IPS-11a (cell line): ENCODE measurements around the gene KIAA1958.
"Not testable (repeated sequence)": the region's sequence is repeated elsewhere in the genome, so short reads cannot be mapped to it uniquely, and the experiment has no call there.

Experiments used
- H3K4me3 ChIP-seq: one replicate; pipeline ENCODE4 v1.5.1; 2013; ENCODE audit warnings: low read depth, low read length, control low read depth

The KIAA1958 gene

GRCh38 chr9:112640311-112640710 lies 153.7 kb downstream of the KIAA1958 start:
- H3K4me3 ChIP-seq = no peak overlapping the region

GRCh38 chr9:112642126-112642525 lies 155.5 kb downstream of the KIAA1958 start:
- no peak overlapping the region for H3K4me3 ChIP-seq

DNA sequence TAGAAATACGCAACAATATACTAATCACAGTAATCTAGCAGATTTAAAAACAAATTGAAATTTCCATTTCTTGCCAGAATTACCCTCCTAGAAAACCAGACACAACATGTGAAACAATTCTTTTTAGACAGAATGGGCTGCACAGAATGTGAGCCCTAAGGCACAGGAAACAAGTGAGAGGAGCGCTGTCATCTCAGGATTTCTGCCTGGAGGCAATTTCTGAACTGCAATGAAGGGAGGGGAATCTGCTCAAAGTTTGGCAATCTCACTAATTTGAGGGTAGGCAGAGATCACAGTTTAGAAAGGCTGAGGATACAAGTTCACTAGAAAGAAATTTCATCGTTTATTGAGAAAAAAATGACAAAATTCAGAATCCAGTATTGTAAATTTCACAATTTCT lies 161.0 kb downstream of the KIAA1958 start:
- no peak overlapping the region for H3K4me3 ChIP-seq

- H3K4me3 ChIP-seq = no peak overlapping the region
Observed at GRCh38 chr9:112648624-112649023, 162.0 kb downstream of the KIAA1958 start.

DNA sequence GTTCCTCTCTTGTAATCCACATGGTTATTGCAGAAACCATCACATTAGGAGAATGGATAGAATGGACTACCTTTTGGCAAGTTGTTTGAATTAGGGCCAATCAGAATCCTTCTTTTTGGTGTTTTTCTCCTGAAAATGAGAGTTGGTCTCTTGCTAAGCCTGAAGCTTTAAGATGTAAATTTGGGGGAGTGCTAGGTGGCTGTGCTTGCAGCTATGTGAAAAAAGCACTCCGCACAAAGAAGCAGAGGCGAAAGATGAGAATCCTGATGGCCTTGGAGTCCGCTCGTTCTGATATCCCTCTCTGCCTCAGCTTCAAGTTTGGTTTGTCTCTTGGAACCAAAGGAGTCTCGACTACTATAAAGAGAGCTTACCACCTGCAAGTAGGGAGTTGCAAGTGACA lies 167.7 kb downstream of the KIAA1958 start:
- no peak overlapping the region for H3K4me3 ChIP-seq

DNA sequence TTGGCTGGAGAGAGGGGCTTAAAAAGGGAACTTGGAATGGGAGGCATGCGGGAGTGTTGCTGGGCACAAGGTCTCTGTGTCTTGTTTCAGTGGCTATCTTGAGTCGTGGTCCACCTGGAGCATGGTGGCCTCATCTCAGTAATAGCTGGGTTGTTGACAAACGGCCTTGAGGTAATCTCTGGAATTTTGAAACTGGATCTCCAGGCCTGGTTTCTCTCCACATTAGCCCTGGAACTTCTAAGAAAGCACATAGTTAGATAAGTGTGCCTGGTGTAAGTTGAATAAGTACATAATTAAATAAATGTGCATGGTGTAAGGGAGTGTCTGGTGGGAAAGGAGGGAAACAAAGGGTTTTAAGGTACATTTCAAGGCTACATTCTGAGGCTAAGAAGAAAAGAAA lies 169.0 kb downstream of the KIAA1958 start:
- H3K4me3 ChIP-seq = no peak overlapping the region

DNA sequence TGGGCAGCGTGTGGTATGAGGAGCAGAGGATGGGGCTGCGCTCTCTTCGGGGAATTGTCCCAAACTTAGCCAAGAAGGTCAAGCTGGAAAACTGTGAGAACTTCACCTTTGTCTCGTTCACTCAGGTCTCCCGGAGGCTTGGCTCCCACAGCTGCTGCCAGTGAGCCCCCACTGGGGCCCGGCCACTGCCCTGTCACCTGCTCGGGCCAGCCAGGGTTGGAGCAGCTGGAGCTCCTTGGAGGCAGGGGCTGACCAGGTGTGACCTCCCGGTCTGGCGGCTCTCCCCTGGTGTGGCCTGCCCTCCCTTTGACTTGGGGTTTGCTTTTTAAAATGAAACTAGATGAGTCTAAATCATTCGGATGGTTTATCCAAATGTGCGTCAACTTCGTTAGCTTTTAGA lies 173.3 kb downstream of the KIAA1958 start:
- H3K4me3 ChIP-seq = no peak overlapping the region

DNA sequence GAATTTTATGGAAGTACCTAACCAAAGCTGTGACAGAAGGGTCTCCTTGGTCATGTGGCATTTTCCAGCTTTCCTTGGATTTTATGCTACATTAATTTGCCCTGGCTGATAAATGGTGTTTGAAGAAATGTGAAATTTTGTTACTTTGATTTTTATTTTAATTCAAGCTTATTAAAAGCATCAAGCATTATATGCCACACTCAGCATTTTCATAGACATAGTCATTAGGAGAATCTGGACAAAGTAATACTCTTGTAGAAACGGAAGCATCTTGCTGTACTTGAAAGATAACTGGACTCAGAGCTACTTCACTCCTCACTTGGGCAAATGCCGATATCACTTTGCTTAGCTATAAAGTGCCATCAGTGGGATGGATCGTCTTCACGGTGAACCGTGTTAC lies 177.1 kb downstream of the KIAA1958 start:
- no peak overlapping the region for H3K4me3 ChIP-seq

GRCh38 chr9:112664531-112664930 lies 177.9 kb downstream of the KIAA1958 start:
- no peak overlapping the region for H3K4me3 ChIP-seq

DNA sequence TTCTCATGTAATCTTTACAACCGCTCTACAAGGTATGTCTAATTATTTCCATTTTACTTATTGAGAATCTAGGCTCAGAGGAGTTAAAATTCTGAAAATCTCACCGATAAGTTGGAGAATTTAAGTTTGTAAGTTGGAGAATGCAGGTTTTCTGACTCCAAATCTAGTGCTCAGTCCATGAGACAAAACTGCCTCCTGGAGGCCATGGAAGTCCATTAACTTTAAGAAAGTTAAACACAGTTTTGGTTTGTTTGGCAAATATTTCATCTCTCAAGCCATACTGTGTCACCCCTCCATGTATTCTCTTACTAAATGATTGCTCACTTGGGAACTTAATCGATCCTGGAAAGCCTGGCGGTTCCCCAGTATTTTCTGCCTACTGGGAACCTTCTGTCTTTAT lies 178.7 kb downstream of the KIAA1958 start:
- H3K4me3 ChIP-seq = no peak overlapping the region

GRCh38 chr9:112669326-112669725 lies 182.7 kb downstream of the KIAA1958 start:
- H3K4me3 ChIP-seq = no peak overlapping the region

- no peak overlapping the region for H3K4me3 ChIP-seq
Observed at GRCh38 chr9:112670991-112671625, 184.5 kb downstream of the KIAA1958 start.

GRCh38 chr9:112673221-112673620 lies 186.6 kb downstream of the KIAA1958 start:
- H3K4me3 ChIP-seq = not testable (repeated sequence)

DNA sequence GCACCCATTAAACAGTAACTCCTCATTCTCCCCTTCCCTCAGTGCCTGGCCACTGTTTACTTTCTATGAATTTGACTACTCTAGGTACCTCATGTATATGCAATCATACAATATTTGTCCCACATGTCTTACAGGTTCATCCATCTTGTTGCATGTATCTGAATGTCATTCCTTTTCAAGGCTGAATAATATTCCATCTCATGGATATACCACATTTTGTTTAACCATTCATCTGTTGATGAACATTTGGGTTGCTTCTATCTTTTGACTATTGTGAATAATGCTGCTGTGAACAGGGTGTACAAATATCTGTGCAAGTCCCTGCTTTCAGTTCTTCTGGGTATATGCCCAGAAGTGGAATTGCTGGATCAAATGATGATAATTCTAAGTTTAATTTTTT lies 190.4 kb downstream of the KIAA1958 start:
- no peak overlapping the region for H3K4me3 ChIP-seq

DNA sequence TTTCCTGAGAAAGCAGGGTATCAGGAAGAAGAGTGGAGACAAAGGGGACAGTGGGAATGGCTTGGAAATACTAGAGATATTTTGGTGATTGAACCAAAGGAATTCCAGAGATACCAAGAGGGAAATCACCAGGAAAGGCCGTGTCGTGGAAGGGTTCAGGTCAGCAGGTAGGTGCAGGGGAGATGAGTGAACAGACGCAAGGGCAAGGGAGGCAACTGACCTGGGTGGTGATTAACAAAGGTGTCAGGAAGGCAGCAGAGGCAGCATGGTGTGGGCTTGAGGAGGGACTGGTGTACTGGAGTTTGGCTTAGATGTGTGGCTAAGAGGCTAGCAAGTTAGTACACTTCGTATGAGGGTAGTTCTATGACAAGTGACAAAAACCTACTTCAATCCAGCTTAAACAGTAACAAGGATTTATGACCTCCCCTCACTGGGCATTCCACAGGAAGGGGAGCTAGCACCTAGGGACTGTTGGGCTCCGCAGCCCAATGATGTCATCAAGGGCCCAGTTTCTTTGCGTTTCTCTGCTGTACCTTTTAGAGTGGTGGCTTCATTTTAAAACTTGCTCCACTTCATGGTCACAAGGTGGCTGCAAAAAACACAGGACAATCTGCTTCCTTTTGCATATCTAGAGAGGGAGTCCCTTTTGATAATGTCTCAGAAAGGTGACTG lies 194.2 kb downstream of the KIAA1958 start:
- no peak overlapping the region for H3K4me3 ChIP-seq

- H3K4me3 ChIP-seq = no peak overlapping the region
Observed at GRCh38 chr9:112689161-112689740, 202.6 kb downstream of the KIAA1958 start.

DNA sequence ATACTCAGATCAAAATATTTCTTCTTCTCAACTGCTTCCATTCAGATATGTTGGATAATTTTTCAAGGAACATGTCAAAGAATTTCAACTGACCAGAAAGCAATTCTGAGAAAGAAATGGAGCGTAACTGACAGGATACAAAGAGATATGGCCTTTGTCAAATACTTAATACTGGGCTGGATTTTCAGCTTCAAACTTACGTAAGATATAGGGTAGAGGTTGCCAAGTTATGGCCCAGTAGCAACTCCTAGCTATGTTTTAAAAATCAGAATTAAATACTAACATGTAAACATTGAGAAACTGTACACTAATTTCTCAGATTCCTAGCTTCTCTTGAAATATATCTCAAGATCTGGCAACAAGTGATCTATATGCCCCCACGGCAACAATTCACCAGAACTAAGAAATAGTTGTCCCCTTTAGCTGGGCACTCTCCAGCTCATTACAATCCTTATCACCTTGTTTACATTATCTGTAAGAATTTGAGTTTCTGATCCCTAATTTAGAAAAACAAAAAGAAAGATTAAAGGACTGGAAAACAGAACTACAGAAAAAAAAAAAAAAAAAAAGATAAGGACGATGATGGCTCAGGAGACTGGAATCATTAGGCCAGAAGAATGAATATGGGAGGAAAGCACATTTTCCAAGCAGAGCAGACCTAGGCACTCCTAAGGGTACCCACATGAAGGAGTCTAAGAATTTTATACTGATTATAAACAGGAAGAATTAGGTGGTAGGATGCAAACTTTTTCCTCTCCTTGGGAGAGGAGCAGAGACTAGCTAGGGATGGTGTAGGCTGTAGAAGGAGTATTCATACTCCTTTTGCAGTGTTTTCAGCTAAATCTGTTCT lies 208.3 kb downstream of the KIAA1958 start:
- H3K4me3 ChIP-seq = no peak overlapping the region

- H3K4me3 ChIP-seq = no peak overlapping the region
Observed at GRCh38 chr9:112696461-112696860, 209.8 kb downstream of the KIAA1958 start.

GRCh38 chr9:112699230-112699629 lies 212.6 kb downstream of the KIAA1958 start:
- no peak overlapping the region for H3K4me3 ChIP-seq

GRCh38 chr9:112700085-112700484 lies 213.5 kb downstream of the KIAA1958 start:
- no peak overlapping the region for H3K4me3 ChIP-seq

GRCh38 chr9:112703304-112703703 lies 216.7 kb downstream of the KIAA1958 start:
- no peak overlapping the region for H3K4me3 ChIP-seq
